ENCODE results near the gene LLCFC1.

The LLCFC1 gene

GRCh38 chr7:142927949-142928348 is 11.3 kb upstream of the LLCFC1 start:
- Histone ChIP-seq H3K27me3 (replicated peaks; ENCODE audit: control insufficient read depth, insufficient read depth, low read length) (0 out of 2 replicates have a peak, but pooled peaks cover 2% of the 10 kb centered on the region), H3K4me3 (replicated peaks; ENCODE audit: low read depth, low read length) (no peak overlapping the region), H3K36me3 (ENCODE audit: control insufficient read depth, insufficient read depth, low read length) (no peaks in the 10 kb centered on the region)
- no peak for TF ChIP-seq CTCF (IDR thresholded peaks at IDR 0.05; ENCODE audit: insufficient read depth, low read length, poor library complexity, severe bottlenecking)
- DNase-seq (ENCODE audit: extremely low read depth, insufficient read length), result no peak

GRCh38 chr7:142930126-142930730 is 9.1 kb upstream of the LLCFC1 start:
- H3K4me3 ChIP-seq (replicated peaks; ENCODE audit: low read depth, low read length), result no peak overlapping the region
- H3K36me3 ChIP-seq (ENCODE audit: control insufficient read depth, insufficient read depth, low read length), result no peaks in the 10 kb centered on the region
- DNase-seq (ENCODE audit: extremely low read depth, insufficient read length), result no peak
- TF ChIP-seq CTCF (IDR thresholded peaks at IDR 0.05; ENCODE audit: insufficient read depth, low read length, poor library complexity, severe bottlenecking), result no peak
- H3K27me3 ChIP-seq (replicated peaks; ENCODE audit: control insufficient read depth, insufficient read depth, low read length), result 0 out of 2 replicates have a peak, but pooled peaks cover 2% of the 10 kb centered on the region

- Histone ChIP-seq H3K27me3 (replicated peaks; ENCODE audit: control insufficient read depth, insufficient read depth, low read length) (0 out of 2 replicates have a peak, but pooled peaks cover 2% of the 10 kb centered on the region), H3K4me3 (replicated peaks; ENCODE audit: low read depth, low read length) (no peak overlapping the region), H3K36me3 (ENCODE audit: control insufficient read depth, insufficient read depth, low read length) (no peaks in the 10 kb centered on the region)
- no peak for DNase-seq (ENCODE audit: extremely low read depth, insufficient read length)
- no peak for TF ChIP-seq CTCF (IDR thresholded peaks at IDR 0.05; ENCODE audit: insufficient read depth, low read length, poor library complexity, severe bottlenecking)
These were observed 6.7 kb upstream of the LLCFC1 start for GRCh38 chr7:142932386-142933091.

- Histone ChIP-seq H3K27me3 (replicated peaks; ENCODE audit: control insufficient read depth, insufficient read depth, low read length) (no peaks in the 10 kb centered on the region), H3K36me3 (ENCODE audit: control insufficient read depth, insufficient read depth, low read length) (no peaks in the 10 kb centered on the region), H3K4me3 (replicated peaks; ENCODE audit: low read depth, low read length) (no peak overlapping the region)
- no peak for TF ChIP-seq CTCF (IDR thresholded peaks at IDR 0.05; ENCODE audit: insufficient read depth, low read length, poor library complexity, severe bottlenecking)
- DNase-seq (ENCODE audit: extremely low read depth, insufficient read length), result no peak
These were observed 6.2 kb upstream of the LLCFC1 start for GRCh38 chr7:142933092-142933475.

- no peak for DNase-seq (ENCODE audit: extremely low read depth, insufficient read length)
- Histone ChIP-seq H3K27me3 (replicated peaks; ENCODE audit: control insufficient read depth, insufficient read depth, low read length) (no peaks in the 10 kb centered on the region), H3K36me3 (ENCODE audit: control insufficient read depth, insufficient read depth, low read length) (no peaks in the 10 kb centered on the region), H3K4me3 (replicated peaks; ENCODE audit: low read depth, low read length) (no peak within 1 kb of the TSS)
- TF ChIP-seq CTCF (IDR thresholded peaks at IDR 0.05; ENCODE audit: insufficient read depth, low read length, poor library complexity, severe bottlenecking), result no peak
These were observed 5.7 kb upstream of the LLCFC1 start, which contains the start of gene TRPV5 for GRCh38 chr7:142933624-142934023. Gene TRPV5, minus strand, starts transcription at chr7:142933746. Its CDS starts 287 bp downstream, at chr7:142933459.
